Stimulated activated CD8-positive, alpha-beta memory T cell treated with anti-CD3 and anti-CD28 coated beads, Interleukin-4, amount 100 ng/mL, for 48 hours (primary cell): ENCODE measurements around the gene NUP98.
A peak's percentile ranks its signal among the peaks of the same experiment; 100 is the strongest.
"Not testable (repeated sequence)": the region's sequence is repeated elsewhere in the genome, so short reads cannot be mapped to it uniquely, and the experiment has no call there.

Source experiments
- DNase-seq: peaks from one replicate; pipeline ENCODE4 v3.0.0-alpha.2; 2020

Gene NUP98

DNA sequence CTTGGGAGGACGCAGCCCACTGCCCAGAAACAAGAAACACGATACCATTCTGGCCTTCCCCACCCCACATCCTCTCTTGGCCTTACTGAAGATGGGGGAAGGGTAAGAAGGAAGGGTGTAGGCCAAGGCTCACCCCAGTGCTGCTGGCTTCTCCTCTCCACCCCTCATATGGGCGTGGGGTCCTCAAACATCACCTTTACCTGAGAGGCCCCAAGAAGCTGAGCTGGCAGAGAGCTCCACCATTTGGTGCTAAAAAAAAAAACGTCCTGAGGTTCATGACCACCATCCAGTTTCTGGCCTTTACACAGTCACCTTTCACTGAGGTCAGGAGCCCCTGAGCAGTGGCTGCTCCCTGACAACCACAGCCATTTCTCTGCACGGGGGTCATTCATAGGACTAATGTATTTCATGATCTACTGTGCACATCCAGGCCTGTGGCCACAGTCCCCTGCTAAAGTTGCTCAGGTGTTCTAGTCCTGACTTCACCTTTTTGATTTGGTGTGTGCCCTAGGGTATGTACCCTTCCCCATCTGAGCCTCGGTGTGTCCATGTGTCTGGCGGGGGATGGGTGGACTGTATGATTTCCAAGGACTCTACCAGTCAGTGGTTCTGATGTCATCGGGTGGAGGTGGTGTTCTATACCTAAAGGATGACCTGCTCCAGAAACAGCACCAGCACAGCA is 28.3 kb upstream of the NUP98 start:
- no peak for DNase-seq

DNA sequence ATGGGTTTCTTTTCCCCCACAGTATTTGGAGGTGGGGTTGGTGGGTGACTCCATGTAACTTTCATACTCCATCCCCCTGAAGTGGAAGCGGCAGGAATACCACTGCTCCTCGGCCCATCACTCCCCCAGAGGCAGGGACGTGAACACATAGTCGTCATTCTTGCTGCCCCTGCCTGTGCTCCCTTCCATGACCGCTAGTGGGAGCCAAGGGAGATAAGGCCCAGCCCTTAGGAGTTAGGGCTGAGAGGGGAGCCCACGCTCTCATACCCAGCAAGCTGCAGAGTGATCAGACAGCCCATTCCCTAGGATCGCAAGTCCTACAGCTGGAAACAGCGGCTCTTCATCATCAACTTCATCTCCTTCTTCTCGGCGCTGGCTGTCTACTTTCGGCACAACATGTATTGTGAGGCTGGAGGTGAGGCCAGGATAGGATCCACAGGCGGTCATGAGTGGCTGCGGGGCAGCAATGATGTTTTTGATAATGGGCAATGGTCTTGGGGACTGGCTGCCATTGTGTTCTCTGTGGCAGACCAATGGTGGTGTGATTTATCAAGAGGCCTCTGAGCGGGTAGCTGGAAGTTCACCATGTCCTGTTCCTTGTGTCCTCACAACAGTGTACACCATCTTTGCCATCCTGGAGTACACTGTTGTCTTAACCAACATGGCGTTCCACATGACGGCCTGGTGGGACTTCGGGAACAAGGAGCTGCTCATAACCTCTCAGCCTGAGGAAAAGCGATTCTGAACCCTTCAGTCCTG is 27.5 kb upstream of the NUP98 start:
- peak; percentile 91 for DNase-seq

DNA sequence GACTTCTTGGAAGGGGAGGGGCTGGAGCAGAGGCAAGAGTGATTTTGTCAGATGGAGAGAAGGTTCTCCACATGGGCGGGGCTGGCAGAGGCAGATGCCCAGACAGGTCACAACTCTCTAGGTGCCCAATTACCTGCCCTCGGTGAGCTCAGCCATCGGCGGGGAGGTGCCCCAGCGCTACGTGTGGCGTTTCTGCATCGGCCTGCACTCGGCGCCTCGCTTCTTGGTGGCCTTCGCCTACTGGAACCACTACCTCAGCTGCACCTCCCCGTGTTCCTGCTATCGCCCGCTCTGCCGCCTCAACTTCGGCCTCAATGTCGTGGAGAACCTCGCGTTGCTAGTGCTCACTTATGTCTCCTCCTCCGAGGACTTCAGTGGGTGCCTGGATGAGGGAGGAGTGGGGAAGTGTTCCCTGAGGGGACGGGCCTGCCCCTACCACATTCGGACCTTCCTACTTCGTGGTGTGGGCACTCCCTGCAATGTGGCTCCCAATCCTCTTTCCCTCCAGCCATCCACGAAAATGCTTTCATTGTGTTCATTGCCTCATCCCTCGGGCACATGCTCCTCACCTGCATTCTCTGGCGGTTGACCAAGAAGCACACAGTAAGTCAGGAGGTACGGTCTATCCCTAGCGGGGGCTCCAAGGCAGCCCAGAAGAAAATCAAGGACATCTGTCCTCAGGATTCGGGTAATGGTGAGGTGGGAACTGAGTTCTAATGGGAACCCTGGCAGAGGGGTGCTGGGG is 26.6 kb upstream of the NUP98 start:
- DNase-seq: no peak

DNA sequence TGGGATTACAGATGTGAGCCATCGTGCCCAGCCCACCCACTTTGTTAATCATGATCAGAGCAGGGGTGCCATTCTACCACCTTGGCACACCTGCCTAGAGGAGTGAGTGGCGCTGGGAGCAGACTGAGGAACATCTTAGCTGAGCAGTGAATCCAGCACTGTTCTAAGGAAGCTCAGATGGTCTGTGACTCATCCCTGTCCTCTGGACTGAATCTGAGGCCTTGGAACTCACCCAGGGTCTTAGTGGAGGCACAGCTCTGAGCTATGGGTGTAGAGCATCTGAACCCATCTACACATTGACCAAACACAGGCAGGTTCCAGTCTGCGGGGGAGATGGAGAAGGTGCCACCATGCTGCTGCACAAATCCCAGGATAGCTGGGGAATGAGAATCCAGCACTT is 25.9 kb upstream of the NUP98 start:
- DNase-seq: no peak

DNA sequence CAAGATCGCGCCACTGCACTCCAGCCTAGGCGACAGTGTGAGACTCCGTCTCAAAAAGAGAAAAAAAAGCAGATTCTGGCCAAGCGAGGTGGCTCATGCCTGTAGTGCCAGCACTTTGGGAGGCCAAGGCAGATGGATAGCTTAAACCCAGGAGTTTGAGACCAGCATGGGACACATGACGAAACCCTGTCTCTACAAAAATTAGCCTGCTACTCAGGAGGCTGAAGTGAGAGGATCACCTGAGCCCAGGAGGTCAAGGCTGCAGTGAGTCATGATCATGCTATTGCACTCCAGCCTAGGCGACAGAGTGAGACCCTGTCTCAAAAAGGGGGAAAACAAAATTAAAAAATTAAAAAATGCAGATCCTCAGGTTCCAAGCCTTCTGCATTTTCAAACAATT is 25.0 kb upstream of the NUP98 start:
- no peak for DNase-seq

DNA sequence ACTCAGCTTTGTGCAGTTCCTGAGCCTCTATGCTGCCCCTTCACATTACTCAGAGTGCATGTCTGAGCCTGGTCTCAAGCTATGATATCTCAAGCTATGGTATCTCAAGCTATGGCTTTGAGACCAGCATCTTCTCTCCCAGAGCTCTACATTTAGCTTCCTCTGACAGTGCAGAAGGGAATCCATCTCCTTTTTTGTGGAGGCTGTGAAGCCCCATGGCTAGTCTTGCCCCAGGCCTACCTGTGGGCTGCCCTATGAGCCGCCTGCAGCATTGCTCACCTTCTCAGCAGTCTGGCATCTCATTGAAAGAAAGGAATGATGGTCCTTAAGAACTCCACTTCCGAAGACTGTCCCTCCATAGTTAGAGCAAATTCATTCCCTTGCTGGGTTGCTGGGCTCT is 23.6 kb upstream of the NUP98 start:
- DNase-seq: no peak

DNA sequence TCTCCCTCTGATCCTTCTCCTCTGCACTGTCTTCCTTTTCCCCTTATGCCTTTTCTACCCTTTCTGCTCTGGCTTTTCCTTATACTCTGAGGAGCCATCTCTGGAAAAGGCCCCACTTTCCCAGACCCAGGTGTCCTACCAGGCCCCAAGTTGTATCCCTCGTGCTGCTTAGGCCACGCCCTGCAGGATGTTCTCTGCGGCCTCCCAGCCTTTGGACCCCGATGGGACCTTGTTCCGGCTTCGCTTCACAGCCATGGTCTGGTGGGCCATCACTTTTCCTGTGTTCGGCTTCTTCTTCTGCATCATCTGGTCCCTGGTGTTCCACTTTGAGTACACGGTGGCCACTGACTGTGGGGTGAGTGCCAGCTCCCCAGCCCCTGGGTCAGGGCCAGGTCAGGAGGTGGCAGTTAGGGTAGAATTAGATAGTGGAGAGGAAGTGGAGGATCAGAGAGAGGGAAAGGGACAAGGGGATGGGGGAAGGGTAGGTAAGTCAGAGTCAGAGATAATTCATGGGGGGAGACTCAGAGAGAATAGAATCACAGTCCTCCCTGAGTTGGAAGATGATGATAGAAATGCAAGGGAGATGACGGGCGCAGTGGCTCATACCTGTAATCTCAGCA is 19.9 kb upstream of the NUP98 start:
- DNase-seq: no peak

DNA sequence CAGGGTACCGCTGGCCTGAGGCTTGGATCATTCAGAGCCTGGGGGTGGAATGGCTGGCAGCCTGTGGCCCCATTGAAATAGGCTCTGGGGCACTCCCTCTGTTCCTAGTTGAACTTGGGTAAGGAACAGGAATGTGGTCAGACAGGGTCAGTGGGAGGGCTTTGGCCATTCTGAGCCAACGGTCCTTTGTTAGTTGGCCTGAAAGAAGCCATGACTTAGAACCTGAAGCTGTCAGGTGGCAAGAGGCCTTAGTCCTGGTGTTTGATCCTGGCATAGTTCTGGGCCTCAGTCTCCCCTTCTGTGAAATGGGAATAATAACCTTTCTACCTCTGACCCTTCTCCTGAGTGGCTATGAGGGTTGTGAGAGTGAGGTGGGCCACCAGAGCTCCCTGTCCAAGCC is 19.3 kb upstream of the NUP98 start:
- no peak for DNase-seq

DNA sequence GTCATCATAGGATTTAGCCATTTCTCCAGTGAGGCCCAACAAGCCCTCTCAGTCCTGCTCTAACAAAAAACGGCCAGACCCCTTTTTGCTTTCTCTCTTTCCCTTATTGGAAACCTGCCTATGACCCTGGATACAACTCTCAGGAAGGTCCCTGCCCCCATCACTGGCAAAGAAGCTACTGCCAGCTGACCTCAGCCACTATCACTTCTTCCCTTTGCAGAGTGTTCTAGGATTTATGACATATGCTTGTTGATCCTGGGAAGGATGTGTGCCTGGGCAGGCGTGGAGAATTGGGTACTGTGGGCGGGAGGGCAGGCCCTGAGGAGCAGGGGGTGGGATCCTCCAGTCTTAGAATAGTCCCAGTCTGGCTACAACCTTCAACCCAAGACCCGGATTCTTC is 18.5 kb upstream of the NUP98 start:
- DNase-seq: no peak

DNA sequence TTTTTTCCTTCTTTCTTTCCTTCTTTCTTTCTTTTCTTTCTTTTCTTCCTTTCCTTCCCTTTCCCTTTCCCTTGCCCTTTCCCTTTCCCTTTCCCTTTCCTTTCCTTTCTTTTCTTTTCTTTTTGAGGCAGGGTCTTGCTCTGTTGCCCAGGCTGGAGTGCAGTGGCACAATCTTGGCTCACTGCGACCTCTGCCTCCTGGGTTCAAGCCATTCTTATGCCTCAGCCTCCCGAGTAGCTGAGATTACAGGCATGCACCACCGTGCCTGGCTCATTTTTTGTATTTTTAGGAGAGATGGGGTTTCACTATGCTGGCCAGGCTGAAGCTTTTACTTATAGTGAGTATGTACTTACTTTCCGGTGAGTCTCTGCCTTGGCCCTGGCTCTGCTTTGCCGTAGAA is 17.5 kb upstream of the NUP98 start:
- not testable (repeated sequence) for DNase-seq

DNA sequence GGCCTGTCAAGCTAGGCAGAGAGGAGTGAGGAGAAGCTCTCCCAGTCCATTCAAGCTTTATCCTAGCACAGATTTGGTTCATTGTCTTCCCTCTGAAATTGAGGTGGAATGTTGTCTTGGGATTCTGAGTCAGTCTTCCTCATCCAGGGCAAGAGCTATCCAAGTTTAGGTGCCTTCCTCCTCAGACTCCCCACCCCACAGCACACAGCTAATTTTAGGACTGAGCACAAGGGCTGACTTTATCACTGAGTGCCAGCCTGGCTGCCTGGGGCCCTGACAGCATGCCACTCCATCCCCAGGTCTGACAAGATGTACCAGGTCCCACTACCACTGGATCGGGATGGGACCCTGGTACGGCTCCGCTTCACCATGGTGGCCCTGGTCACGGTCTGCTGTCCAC is 13.6 kb upstream of the NUP98 start:
- DNase-seq: no peak

DNA sequence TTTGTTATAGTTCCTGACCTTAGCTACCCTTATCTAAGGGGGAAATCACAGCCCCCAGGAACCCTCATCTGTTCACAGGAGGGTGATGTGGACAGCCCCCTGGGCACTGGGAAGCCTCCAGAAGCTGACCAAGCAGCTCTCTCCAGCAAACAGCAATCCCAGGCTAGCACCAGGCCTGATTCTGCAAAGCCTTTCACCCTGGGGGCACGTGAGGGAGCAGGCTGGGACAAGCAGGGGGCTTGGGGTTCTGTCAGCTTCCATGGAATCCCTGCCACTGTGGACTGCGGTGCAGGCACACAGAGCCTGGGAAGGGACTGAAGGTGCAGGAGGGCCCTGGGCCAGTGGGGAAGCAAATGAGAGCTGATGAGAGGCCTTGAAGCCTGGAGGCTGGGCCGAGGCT is 13.1 kb upstream of the NUP98 start:
- DNase-seq: no peak

DNA sequence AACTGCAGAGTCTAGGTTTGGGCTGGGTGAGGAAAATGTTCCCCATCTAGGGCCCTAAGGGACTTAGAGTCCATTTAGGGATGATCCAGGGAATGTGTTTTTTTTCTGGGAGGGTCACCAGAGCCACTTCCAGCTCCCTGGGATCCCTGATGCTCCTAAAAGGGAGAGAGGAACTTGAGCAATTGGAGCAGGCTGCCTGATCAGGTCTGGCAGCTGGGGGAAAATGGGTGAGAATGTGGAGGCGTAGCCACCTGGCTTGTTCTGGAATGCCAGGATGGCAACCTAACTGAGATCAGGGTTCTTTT is 12.2 kb upstream of the NUP98 start:
- no peak for DNase-seq

DNA sequence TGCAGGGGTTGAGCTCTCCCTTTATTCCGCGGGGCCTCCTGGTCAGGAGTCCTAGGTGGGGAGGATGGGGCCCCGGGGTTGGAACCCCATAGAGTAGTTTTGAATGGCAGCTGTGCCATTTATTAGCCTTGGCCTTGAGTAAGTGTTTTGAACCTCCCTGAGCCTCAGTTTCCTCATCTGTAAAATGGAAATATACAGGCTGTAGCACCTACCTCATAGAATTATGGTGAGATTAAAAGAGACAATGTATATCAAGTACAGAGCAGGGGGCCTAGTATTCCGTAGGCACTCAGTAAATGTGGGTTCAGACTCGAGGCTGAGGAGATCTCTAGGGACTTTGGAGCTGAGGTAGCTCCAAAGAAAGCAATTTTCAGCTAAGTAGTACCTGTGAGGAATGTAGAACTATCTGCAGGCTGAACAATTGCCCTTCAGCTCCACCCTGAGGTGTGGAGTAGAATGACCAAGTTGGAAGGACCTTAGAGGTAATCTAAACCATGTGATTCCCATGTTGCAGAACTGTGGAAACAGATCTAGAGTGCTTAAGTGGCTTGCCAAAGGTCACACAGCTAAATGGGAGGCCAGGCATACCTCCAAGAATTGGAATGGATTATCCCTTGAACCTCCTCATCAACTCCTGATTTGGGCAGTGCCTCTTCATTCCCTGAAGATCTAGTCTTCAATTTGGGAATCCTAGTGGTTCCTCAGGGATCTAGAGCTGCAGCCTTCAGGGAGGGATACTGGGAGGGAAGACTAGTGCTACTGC is 11.7 kb upstream of the NUP98 start:
- DNase-seq: peak; percentile 49

DNA sequence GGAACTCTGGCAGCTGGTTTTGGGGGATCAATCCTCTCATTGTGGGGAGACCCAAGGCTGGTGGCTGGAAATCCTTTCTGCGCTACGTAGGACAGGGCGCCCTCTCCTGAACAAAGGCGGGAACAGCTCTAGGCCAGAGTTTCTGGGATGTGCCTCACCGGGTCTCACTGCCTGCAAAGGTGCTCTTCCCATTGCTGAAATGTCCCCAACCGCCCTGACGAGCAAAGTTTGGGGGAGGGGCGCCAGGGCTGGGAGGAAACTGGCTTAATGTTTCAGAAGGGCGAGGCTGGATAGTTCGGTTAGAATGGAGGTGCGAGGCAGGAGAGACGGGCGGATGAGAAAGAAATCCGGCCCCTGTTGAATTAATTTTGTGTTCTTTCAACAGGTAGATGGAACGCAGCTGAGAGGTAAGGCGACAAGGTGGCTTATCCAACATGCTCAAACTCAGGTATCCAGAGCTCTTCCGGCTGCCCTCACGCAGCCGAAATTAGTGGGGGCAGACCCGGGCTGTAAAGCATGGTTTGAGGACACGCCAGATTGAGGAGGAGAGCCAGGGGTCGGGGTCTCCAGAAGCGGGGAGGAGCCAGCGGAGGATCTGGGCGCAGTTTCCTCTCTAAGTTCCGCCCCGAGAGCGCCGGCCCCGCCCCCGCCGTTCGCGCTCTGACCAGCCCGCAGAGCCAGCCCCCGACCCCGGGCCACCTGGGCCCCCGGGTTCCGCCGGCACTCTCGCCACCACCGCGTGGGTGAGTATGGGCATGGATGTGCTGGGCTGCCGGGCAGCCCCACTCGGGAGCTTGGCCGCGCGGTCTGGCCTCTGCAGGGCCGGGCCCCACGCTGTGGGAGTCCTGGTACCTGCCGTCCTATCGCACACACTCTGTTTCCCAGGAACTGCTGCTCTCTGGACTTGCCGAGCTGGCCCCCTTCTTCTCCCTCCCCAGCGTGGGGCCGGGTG is 10.8 kb upstream of the NUP98 start, which contains the start of gene PGAP2:
TSS of gene PGAP2 (plus strand) at position 652 of the 952 bp plus-strand sequence. CDS start 2,700 bp downstream, outside the sequence.
- peak; percentile 78 for DNase-seq

DNA sequence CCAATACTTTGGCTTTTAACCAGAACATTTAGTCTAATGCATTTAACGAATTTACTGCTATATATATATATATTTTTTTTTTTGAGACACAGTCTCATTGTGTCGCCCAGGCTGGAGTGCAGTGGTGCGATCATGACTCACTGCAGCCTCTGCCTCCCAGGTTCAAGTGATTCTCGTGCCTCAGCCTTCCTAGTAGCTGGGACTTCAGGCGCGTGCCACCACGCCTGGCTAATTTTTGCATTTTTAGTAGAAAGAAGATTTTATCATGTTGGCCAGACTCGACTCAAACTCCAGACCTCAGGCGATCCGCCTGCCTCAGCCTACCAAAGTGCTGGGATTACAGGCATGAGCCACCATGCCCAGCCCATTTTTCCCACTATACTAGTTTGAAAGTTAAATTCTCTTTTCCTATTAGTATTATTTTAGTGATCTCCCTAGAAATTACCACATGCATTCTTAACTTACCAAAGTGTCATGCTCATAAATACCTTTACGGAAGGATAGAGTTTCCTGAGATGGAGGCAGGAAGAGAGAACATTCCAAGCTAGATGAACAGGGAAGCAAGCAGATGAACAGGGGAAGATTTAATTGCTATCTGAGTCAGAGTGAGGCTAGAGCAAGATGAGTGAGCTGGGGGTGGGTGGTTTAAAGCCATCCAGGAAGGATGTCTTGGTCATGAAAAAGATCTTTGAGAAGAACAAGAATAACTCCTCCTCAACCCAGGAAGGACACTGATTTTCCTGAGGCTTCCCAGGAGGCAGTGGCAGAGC is 6.6 kb upstream of the NUP98 start:
- no peak for DNase-seq

DNA sequence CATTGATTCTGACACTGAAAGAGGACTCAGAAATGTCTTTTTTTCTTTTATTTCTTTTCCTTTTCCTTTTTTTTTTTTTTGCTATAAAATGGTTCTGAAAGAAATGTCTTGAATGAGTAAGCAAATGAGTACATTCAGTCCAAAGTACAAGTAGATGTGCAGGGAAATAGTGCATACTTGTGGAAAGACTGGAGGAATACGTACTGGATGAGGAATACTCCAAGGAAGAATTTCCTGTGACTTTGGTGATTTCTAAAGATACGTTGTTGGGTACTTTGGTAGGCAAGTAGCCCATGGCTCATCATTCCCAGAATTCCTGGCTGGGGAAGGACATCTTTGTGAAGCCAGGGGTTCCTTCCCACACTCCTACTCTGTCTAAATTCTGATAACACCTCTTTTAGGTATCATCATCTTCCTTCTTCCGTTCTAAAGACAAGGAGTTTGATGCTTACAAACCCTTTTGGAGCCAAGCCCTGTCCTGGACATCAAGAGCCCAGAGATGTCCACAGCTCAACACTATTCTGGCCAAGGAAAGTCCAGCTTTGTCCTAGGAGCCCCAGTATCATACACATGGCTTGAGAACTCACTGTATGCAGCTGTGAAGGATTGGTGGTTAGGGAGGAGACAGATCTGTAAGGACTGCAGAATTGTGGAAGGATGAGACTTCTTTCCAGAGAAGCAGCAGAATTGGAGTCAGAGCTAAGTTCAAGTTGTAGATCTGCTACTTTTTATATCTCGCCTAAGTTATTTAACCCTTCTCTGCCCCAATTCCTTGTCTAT is 4.8 kb upstream of the NUP98 start:
- DNase-seq: no peak

DNA sequence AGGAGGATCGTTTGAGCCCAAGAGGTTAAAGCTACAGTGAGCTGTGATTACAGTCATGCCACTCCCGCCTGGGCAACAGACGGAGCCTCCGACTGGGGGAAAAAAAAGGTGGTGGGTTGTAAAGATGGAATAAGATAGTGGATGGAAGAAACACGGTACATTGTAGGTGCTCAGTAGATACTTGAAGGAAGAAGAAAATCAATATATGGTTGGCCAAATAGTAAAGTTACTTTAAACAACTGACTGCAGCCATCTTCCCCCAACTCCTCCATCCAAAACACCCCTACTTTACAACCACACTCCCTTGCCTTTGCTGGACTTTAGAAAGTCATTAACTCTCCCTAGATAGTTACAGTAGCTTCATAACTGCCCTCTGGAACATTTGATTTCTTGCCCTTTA is 2.5 kb upstream of the NUP98 start:
- no peak for DNase-seq

DNA sequence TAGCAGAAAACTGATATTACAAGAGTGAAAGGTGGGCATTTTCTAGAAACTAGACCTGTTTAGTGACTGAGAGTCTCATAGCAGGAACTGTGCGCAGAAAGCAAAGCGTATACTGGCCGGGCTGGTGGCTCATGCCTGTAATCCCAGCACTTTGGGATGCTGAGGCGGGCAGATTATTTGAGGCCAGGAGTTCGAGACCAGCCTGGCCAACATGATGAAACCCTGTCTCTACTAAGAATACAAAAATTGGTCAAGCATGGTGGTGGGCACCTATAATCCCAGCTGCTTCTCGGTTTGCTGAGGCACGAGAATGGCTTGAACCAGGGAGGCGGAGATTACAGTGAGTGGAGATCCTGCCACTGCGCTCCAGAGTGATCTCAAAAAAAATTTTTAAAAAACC is 1.8 kb upstream of the NUP98 start:
- no peak for DNase-seq

DNA sequence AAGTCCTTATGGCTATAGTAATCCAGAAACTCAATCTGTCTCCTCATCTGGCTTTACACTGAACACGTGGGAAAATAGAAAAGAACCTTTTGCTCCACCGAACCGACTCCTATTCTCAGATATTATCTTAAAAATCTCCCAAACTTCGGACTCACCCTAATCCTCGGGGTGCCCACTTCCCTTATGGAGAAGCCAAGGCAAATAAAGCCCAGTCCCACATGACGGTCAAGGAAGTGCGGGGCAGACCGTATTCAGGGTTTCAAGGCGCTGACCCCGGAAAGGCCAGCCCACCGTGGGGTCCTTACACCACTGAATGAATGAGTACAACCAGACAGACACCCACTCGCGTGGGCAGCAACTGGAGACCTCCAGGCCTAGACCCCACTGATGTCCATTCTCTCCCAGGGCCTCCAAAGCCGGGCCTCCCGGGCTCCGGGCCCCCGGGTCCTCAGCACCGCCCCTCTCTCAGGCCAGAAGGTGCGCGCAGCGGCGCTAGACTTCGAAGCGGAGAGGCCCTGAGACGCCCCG is 489 bp downstream of the NUP98 start:
- DNase-seq: no peak
